NK-92 (cell line): Measurements from ENCODE around the gene MIER3.
"Not testable (repeated sequence)": the region's sequence is repeated elsewhere in the genome, so short reads cannot be mapped to it uniquely, and the experiment has no call there.

Experiments
- DNase-seq: peaks from one replicate; lab custom pipeline; 2025; ENCODE audit not compliant: unreplicated experiment; lab: John Stamatoyannopoulos, UW

The MIER3 gene

GRCh38 chr5:56951946-56952691, at the start of gene MIER3:
MIER3 (minus strand) TSS chr5:56952123; CDS start chr5:56952102, 21 bp downstream.
- DNase-seq = no peak

GRCh38 chr5:56995596-56995995, 43.7 kb upstream of the MIER3 start:
- DNase-seq = no peak

- no peak for DNase-seq
Measured at GRCh38 chr5:56993241-56993640, 41.3 kb upstream of the MIER3 start.

- no peak for DNase-seq
Measured at GRCh38 chr5:56989676-56990075, 37.8 kb upstream of the MIER3 start.

- no peak for DNase-seq
Measured at GRCh38 chr5:56988490-56988889, 36.6 kb upstream of the MIER3 start.

GRCh38 chr5:56987171-56987570, 35.2 kb upstream of the MIER3 start:
- DNase-seq = no peak

- DNase-seq = no peak
Measured at GRCh38 chr5:56986626-56986947, 34.7 kb upstream of the MIER3 start.

- no peak for DNase-seq
Measured at GRCh38 chr5:56985936-56986625, 34.2 kb upstream of the MIER3 start.

- DNase-seq = no peak
Measured at GRCh38 chr5:56984445-56984844, 32.5 kb upstream of the MIER3 start.

- DNase-seq = no peak
Measured at GRCh38 chr5:56983593-56984361, 31.9 kb upstream of the MIER3 start.

GRCh38 chr5:56981548-56982315, 29.8 kb upstream of the MIER3 start:
- DNase-seq = no peak

GRCh38 chr5:56979968-56980367, 28.0 kb upstream of the MIER3 start:
- DNase-seq = no peak

GRCh38 chr5:56979526-56979925, 27.6 kb upstream of the MIER3 start:
- not testable (repeated sequence) for DNase-seq

- no peak for DNase-seq
Measured at GRCh38 chr5:56977822-56978221, 25.9 kb upstream of the MIER3 start.

GRCh38 chr5:56977021-56977420, 25.1 kb upstream of the MIER3 start:
- no peak for DNase-seq

GRCh38 chr5:56974241-56974640, 22.3 kb upstream of the MIER3 start:
- DNase-seq = no peak

GRCh38 chr5:56973473-56973872, 21.6 kb upstream of the MIER3 start:
- no peak for DNase-seq

- no peak for DNase-seq
Measured at GRCh38 chr5:56971275-56971674, 19.4 kb upstream of the MIER3 start.

- no peak for DNase-seq
Measured at GRCh38 chr5:56964173-56964572, 12.2 kb upstream of the MIER3 start.

- no peak for DNase-seq
Measured at GRCh38 chr5:56963246-56963645, 11.3 kb upstream of the MIER3 start.

- no peak for DNase-seq
Measured at GRCh38 chr5:56962286-56962685, 10.4 kb upstream of the MIER3 start.
